ENCODE measurements around the gene LNP1.
A peak's percentile ranks its signal among the peaks of the same experiment; 100 is the strongest.
"Not testable (repeated sequence)": the region's sequence is repeated elsewhere in the genome, so short reads cannot be mapped to it uniquely, and the experiment has no call there.

Gene LNP1, protein sequence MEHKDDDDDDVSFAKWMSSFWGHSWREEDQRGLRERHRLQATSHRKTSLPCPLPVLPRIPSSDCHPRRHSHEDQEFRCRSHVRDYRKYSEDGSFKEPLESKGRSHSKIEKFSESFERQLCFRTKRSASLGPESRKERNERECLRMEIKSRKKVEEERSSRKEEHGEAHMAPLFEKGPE

DNA sequence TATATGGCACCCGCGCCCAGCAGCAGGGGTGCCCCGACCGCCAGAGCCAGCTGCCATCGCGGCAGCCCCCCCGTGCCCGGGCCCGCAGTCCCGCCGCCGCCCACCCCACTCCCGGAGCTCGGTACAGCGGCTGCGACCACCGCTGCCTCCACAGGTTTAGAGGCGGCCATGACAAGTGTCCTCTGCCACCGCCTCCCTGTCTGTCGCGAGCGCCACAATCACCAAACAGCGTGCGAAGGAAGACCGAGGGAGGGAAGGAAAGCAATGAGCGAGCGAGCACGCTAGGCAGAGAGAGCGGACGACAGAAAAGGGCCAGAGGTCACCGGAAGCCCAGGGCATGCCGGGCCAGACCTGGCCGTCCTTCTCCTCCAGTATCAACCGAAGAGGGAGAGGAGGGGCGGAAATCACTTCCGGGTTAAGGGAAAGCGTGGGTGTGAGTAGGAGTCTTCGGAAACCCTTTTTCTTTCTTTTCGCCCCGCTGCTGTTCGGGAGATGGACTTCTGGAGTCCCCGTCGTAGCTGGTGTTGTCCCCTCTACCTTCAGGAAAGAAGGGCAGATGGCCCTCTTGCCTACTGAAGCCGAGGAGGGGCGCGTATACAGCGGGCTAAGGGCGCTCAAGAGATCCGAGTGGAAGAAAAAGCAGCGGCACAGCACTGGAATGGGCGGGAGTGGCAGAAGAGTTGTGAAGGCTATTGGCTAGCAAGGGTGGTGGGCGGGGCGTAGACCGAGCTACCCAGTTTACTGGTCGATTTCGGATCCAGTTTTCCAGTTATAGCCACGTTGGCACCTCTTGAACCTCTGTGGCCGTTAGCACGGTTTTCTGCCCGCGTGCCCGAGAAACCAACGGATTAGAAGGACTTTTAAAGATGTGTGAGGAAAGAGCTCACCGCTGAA lies at the start of gene LNP1, which contains the start of gene TOMM70:
LNP1 (plus strand) TSS at position 760 of the 894 bp plus-strand sequence. CDS start 28,191 bp downstream, outside the sequence.
TOMM70 (minus strand) TSS at position 310 of the 894 bp plus-strand sequence; CDS start at position 170, 140 bp downstream.
- peak; percentile 91 for DNase-seq

DNA sequence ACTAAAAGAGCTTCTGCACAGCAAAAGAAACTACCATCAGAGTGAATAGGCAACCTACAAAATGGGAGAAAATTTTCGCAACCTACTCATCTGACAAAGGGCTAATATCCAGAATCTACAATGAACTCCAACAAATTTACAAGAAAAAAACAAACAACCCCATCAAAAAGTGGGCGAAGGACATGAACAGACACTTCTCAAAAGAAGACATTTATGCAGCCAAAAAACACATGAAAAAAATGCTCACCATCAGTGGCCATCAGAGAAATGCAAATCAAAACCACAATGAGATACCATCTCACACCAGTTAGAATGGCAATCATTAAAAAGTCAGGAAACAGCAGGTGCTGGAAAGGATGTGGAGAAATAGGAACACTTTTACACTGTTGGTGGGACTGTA lies 49.6 kb upstream of the LNP1 start:
- not testable (repeated sequence) for DNase-seq

DNA sequence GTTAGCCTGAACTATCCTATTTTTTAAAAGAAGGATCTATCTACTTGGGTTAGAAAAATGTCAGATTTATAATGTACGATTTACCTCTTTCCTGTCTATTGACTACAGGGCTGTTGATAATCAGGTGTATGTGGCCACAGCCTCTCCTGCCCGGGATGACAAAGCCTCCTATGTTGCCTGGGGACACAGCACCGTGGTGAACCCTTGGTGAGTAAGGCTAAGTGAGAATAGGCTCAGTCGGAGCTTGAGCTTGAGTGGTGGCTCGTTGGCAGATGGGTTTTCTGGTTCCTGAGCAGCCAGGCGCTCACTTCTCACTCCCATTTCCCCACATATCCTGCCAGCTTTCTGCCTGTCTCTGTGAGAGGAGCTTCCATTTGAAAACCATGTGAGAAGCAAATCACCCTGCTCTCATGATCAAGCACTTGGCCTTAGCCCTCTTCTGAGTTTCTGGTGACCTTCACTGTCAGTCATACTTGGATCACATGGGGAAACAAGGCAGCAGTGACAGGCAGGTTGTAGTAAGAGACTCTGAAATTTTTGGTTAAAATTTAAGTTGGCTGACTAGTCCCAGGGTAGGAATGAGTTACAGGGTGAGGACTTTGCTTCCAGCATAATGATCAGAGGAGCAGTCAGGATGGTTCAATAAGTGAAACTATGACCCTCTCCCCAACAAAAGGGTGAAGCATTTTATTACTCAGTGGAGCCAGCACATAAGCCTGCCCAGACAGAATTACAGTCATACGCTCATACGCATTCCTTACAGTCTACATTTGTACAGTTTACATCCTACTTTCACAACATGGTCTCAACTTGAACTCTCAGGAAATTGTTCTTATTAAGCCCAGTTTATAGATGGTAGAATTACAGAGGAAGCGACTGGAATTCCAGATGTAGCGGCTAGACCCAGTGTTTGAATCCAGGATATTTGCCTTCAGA lies 48.8 kb upstream of the LNP1 start:
- no peak for DNase-seq

DNA sequence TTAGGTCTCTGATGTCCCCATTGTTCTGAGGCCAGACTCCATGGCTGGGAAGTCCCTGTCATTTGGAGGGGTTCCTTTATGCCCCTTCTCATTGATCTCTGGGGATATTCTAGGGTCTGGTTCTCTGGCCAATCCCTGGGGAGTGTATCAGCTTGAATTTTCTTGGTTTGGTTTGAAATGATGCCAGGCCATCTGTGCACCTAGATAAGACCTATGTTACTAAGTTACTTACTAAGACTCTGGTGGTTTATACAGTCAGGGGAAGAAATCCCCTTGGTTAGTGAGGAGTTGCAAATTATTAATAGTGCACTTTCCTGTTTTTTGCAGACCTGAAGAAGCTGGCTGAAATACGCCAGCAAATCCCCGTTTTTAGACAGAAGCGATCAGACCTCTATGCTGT lies 46.5 kb upstream of the LNP1 start:
- no peak for DNase-seq

DNA sequence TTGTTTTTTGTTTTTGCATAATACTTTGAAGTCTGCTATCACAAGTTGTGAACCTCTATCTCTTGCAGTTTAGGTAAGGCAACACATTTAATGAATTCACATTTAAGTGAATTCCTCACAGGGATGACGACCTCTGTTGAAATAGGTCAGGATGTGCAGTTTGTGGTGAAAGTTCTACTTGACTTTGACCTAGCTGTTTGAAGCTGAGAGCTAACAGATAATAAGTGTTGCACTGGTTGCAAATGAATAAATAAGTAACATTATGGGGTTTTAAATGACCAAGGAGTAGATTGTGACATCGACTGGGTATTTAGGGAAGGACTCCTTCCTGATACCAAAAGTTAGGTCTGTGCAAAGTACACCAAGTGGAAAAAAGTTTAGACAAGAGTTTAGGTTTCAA lies 42.9 kb upstream of the LNP1 start:
- DNase-seq: no peak

DNA sequence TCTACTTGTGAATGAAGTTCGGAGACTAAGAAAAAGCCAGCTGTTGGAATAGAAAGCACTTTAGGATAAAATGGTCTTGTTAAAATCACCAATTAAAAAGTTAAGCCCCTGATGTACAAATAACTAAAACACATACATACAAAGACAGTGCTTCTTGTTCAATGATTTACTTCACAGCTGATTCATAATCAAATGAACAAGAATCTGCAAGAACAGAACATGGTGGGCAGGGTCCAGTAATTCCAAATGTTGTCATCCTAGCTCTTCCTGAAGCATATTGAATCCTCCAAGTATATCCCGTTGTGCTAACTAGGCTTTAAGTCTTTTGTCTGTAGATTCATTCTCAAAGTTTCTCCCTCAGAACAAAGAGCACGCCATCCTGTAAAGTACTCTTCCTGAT lies 42.3 kb upstream of the LNP1 start:
- no peak for DNase-seq

DNA sequence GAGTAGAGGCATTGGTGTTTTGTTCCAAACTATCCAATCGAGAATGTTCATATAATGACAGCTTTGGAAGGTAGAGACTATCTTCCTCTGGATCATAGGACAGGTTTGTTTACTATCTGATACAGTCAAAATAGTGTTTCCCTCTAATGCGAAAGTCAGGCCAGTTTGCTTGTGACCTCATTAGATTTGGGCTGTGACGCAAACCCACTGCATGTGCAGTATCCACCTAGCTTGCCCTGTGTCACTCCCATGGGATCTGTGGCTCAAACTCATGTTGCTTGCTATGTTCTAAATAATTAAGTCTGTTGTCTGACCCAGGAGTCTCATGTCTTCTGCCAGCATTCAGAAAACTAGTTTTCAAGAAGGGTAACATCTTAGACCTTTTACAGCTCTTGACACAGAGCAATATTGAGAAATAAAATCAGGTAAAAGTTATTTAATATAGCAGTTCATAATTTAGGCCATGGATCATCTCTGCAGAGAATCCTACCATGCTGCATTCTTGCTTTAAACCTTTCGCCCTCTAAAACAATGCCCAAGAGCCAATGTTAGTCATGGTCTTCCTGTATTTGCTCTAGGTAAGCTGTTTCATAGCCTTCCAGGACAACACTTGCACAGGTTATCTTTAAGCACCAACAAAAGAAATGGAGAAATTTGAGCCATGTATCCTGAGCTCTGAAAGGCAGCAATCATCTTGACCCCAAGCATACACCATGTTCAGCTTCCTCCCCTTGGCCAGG lies 40.4 kb upstream of the LNP1 start:
- DNase-seq: no peak

DNA sequence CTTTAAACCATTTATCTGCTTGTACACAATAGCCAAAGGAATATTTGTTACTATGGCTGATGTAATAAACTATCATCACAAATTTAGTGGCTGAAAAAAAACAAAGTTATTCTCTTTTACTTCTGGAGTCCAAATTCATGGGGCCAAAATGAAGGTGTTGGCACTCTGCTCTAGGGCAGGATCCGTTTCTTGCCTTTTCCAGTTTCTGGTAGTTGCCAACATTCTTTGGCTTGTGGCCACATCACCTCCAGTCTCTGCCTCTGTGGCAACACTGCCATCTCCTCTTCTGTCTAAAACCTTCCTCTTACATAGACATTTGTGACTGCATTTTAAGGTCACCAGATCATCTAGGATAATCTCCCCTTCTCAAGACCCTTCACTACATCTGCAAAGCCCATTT lies 39.4 kb upstream of the LNP1 start:
- no peak for DNase-seq

DNA sequence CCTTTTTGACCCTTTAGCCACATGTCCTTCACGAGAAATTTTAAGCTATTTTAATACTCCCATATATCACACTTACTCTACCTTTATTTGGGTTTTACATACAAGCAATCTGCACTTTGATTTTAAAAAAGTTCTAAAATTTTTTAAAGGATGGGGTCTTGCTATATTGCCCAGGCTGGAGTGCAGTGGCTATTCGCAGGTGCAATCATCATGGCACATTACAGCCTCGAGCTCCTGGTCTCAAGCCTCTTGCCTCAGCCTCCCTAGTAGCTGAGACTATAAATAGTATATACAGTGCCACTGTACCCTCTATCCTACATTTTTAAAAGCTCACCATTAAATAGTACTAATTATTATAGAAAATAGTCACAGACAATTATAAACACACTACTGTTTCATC lies 36.9 kb upstream of the LNP1 start:
- no peak for DNase-seq

DNA sequence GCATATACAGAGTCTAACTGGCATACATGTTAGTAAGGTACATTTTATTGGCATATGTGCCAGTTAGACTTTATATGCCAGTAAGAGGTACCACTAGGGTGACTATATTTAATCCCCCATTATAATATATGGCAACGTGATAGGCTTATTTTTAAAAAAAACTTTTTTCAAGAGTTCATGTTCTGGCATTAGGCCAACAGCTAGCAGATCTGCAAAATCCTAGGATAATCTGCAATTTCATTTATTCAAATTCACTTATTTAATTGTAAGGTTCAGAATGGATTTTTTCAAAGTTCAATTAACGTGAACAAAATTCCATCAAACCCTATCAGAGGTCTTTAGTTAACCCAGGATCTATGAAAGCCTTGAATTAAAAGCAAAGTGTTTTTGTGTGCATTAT lies 34.9 kb upstream of the LNP1 start:
- DNase-seq: no peak

DNA sequence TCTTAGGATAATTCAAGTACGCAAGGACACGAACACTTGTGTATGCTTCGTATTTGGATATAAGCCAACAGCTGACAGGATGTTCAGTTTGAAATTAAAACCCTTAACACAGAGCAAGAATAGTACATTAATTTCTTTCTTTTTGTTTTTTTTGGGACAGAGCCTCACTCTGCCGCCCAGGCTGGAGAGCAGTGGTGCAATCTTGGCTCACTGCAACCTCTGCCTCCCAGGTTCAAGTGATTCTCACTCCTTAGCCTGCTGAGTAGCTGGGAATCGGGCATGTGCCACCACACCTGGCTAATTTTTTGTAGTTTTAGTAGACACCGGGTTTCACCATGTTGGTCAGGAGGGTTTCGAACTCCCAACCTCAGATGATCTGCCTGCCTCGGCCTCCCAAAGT lies 32.9 kb upstream of the LNP1 start:
- no peak for DNase-seq

DNA sequence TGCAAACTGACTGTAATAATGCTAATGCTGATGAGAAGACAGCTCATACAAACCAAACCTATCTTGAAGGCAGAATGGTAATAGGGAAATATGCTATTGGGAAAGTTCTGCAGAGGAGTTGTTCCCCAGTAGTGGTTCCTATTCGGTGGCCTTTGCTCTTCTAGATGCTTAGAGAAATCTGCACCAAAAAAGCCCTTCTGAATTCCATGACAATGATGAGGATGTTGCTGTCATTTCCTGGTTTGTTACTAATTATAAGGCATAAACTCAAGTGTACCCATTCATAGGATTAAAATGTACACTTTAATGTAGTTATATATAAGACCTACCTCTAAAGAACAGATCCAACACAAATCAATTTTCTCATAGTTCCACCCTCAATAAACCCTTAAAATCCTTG lies 30.6 kb upstream of the LNP1 start:
- DNase-seq: no peak

DNA sequence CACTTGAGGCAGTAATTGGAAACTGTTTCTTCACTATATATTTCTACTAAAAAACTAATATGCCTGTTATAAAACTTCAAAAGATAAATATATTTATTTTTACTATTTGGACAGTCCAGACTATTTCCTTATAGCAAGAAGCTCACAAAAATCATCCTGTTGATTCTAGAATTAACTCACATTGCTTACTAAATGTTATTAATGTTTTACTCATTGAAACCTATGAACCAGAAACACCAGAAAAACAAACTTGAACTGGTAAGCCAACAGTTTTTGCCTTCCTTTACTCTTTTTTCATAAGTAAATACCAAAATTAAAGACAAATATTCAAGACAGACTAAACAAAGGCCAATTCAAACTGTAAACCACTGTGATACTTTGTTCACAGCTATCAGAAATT lies 26.8 kb upstream of the LNP1 start:
- DNase-seq: no peak

DNA sequence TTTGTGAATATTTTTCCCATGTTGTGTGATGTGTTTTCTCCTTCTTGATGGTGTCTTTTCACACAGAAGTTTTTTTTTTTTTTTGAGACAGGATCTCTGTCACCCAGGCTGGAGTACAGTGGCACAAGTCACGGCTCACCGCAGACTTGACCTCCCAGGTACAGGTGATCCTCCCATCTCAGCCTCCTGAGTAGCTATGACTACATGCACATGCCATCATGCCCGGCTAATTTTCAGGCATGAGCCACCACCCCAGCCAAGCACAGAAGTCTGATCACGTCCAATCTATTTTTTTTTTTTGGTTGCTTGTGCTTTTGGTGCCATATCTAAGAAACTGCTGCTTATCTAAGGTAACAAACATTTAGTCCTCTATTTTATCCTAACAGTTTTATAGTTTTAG lies 25.0 kb upstream of the LNP1 start:
- DNase-seq: no peak

DNA sequence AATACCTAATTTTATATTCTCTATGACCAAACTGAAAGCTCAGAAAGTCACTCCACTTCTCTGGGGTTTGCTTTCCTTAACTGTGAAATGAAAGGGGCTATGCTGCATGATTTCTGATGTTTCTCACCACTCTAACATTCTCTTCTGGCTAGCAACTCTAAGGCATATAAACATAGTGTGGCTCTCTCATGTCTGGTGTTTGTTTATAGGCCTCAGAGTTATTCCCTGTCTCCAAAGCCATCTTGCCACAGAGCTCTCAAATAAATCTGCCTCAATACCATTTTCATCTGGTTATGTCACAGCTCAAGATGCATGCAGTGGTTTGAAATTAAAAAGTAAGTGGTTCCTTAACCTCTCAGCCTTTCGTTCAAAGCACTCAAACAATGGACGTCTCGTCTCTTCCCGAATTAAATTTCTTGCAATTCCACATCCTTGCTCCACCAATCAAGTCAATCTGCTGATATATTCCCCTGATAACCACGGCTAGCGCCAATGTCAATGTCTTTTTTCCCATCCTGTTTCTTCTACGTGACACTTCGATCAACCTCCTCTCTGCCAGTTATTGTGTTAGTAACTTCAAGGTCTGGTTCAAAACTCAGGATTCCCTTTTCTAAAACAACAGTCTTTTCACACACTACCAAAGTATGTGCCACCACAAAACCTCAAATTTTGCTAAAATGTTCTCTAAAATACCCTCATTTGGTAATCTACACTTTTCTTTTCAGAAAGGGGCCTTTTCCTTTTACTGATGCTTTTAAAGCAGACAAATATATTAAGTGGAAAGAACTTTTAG lies 16.4 kb upstream of the LNP1 start:
- no peak for DNase-seq

DNA sequence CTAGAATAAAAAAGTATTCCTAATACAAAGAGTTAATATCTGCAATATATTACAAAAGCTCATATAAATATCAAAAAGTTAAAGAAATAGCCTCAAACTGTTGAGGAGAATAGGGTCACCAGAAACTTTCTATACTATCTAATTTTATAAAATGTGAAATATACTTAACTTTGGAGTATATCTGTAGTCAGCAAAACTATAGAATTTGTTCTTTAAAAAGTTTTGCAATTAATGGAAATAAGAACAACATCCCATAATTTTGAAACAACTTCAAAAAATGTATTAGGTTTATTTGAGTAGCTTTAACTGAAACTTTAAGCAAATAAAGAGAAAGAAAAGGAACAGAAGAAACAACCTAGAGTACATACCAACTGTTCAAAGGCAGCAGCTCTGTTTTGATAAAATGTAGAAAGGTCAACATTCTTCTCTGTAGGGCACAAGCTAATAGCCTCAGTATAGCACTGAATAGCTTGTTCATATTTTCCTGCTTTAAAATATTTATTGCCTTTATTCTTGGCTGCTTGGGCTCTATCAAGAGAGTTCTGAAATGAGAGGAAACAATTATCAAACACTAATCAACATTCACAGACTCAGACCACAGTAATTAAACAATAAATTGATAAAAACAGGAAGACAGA lies 14.8 kb upstream of the LNP1 start:
- no peak for DNase-seq

DNA sequence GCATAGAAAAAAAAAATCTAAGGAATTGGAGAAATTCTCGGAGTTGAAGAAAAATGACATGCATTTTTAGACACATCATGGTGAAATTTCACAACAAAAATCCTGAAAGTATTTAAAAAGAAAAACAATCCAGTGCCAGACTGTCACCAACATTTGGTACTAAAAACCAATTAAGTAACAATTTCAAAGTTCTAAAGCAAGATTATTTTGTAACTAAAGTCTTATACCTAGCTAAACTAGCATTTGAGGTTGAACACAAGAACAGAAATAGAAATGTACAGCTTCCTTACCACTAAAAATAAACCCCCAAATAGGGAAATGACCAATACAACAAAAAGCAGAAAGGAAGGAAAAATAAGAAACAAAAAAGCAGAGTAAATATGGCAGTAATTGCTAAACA lies 12.3 kb upstream of the LNP1 start:
- no peak for DNase-seq

DNA sequence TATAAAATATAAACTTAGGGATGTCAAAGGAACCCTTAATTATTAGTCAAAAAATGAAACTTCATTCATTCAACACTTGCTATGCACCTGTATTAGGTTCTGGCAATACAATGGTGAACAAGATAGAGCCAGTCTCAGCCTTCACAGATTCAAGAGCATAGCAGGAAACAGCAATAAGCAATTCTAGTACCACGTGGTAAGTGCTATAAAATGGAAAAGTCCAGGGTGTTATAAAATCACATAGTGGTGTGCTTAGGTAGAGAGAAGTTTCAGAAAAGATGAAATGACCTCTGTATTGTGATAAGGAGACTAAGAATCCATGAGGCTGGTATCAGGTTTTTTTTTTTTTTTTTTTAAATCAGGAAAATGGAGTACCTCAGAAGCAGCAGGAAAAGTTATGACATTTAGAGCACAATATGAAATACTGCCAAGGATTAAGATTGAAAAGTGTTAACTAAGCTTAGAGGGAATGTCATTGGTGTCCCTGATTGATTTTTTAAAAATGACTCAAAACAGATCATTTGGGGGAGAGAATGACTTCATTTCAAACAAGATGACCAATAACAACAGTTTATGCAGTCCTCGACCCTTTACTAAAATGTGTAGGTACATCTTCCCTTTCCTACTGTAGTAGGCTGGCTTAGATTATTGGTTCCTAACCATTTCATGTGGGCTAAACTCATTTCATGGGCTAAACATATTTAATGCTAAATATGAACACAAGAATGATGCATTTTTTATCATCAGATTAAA lies 5.5 kb upstream of the LNP1 start:
- DNase-seq: no peak

DNA sequence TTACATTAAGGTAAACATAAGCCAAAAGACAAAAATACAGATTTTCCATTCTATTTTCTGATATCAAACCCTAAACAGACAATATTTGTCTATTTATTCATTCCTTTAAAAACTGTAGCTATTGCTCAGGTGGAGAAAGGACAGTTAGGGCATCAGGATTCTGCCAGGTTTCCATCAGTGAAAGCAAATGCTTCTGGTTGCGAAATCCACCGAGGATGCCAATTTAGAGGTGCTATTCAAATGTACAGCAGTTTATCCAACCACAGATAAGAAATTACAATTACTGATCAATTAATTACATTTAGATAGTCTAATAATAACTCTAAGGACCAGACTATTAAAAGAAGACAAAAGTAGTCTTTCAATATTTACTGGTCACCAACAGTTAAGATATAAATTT lies 4.4 kb upstream of the LNP1 start:
- no peak for DNase-seq

DNA sequence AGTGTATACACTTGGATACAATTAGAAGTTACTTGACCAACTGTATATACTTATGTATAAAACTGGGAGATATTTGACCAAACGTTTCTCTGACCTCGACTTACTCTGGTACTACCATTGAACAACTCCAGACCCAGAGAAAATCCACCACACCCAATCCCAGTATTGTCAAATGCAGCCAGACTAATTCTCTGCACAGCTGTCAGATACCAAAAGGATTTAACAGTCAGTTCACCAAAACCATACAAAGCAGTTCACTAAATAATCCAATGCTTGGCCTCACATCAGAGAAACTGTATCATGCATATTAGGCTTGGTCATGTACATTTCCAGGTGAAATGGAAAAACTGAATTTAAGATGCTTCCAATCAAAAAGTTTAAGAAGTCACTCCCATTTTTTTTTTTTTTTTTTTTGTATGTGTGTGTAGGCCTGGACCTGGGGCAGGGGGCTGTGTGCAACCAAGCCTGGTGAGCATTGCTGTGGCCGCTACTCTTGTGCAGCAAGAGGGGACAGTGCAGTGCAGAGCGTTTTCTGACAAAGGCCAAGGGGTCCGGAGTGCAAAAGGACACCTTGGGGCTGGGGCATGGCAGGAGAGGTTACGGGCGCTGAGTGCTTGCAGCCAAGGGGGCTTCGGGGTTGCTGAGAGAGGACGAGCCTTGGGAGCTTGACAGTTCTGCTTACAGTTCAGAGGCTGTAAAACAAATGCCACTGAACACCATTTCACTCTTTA lies 1.8 kb upstream of the LNP1 start:
- no peak for DNase-seq
